ENCODE results near the gene RPL36.

Gene RPL36

DNA sequence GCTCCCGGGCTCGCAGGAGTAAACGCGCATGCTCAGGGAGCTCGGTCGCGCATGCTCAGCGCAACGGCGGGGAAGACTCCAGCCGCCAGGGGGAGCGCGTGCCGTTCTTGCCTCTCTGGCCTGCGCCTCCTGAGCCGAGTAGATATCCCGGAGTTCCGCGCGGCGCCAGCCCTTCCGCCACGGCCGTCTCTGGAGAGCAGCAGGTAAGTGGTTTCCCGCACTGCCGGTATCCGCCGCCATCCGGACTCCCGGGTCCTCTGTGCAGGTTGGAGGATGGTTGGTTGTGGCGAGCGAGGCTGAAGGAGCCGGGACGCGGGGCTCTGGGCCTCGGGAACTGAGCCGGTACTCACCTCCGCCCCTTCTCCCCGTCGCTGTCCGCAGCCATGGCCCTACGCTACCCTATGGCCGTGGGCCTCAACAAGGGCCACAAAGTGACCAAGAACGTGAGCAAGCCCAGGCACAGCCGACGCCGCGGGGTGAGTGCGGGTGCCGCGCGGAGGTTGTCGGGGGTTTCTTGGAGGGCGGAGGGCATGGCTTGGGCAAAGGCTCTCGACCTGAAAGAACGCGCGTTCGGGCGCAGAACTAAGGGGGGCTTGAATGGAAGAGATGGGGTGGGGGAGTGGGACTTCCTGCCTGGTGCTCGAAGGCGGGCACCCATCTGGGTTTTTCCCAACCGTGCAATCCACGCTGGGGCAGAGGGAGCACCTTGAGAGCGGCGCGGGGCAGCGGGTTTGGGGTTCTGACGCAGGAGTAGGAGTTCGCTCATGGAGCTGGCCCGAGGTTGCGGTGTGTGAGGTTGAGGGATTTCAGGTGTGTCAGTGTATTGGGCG, at the start of gene RPL36:
Gene RPL36 (plus strand): TSS at position 171 of the 830 bp plus-strand sequence. CDS start 213 bp downstream, at position 384.
- TF ChIP-seq, protein P1, sequence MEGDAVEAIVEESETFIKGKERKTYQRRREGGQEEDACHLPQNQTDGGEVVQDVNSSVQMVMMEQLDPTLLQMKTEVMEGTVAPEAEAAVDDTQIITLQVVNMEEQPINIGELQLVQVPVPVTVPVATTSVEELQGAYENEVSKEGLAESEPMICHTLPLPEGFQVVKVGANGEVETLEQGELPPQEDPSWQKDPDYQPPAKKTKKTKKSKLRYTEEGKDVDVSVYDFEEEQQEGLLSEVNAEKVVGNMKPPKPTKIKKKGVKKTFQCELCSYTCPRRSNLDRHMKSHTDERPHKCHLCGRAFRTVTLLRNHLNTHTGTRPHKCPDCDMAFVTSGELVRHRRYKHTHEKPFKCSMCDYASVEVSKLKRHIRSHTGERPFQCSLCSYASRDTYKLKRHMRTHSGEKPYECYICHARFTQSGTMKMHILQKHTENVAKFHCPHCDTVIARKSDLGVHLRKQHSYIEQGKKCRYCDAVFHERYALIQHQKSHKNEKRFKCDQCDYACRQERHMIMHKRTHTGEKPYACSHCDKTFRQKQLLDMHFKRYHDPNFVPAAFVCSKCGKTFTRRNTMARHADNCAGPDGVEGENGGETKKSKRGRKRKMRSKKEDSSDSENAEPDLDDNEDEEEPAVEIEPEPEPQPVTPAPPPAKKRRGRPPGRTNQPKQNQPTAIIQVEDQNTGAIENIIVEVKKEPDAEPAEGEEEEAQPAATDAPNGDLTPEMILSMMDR (IDR thresholded peaks at IDR 0.05; ENCODE audit: low read depth, low read length), result peak; percentile 99
- DNase-seq (ENCODE audit: low read depth, low spot score), result peak; percentile 97

DNA sequence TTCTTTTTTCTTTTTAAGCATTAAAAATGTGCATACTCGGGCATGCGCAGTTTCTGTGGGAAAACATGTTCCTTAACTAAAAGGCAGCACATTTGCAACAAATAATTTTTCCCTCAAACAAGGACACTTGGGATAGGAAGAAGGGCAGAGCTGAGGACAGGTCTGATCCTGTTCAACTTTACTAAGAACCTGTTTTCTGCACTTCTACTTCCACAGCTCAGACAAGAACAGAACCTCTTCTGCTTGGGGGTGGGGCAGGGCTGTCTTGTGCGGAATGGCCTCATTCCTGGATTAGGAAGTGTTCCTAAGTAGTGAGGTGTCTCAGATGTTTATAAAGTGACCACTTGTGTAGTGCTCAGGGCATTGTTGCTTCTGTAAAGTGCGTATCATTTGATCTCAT, 48.9 kb upstream of the RPL36 start:
- no peak overlapping the region for H3K4me3 ChIP-seq (ENCODE audit: low read depth, low read length)
- in situ Hi-C loops (cut with HindIII; ENCODE audit: low sequenced_read_pairs), result no loop called here
- DNase-seq (ENCODE audit: low read depth, low spot score), result no peak
- TF ChIP-seq, protein P1 (IDR thresholded peaks at IDR 0.05; ENCODE audit: low read depth, low read length), result no peak

More for the DNA sequence above, at the start of gene RPL36:
- in situ Hi-C loops (cut with HindIII; ENCODE audit: low sequenced_read_pairs), result no loop called here
- H3K4me3 ChIP-seq (ENCODE audit: low read depth, low read length), result peak within 1 kb of the TSS; percentile 99

DNA sequence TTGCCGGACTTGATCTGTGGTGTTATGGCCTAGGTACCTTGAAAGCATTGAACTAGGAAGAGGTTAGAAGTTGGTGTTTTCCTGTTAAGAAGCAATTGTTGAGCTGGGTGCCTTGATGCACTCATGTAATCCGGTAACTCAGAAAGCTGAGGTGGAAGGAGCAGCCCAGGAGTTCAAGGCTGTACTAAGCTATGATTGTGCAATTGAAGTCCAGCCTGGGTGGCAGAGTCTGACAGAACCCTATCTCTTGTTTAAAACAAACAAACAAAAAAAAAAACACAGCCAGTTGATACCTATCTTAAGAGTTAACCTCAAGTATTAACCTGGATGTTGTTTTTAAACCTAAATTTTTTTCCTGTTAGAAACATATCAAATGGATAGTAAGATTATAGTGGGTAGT, 47.9 kb upstream of the RPL36 start:
- TF ChIP-seq, protein P1 (IDR thresholded peaks at IDR 0.05; ENCODE audit: low read depth, low read length), result no peak
- H3K4me3 ChIP-seq (ENCODE audit: low read depth, low read length), result no peak overlapping the region
- DNase-seq (ENCODE audit: low read depth, low spot score), result no peak
- in situ Hi-C loops (cut with HindIII; ENCODE audit: low sequenced_read_pairs), result no loop called here

GRCh38 chr19:5643060-5643459, 47.0 kb upstream of the RPL36 start:
- no peak for DNase-seq (ENCODE audit: low read depth, low spot score)
- TF ChIP-seq, protein P1 (IDR thresholded peaks at IDR 0.05; ENCODE audit: low read depth, low read length), result no peak
- H3K4me3 ChIP-seq (ENCODE audit: low read depth, low read length), result no peak overlapping the region
- in situ Hi-C loops (cut with HindIII; ENCODE audit: low sequenced_read_pairs), result no loop called here

- no peak for DNase-seq (ENCODE audit: low read depth, low spot score)
- in situ Hi-C loops (cut with HindIII; ENCODE audit: low sequenced_read_pairs), result no loop called here
- H3K4me3 ChIP-seq (ENCODE audit: low read depth, low read length), result no peak overlapping the region
- TF ChIP-seq, protein P1 (IDR thresholded peaks at IDR 0.05; ENCODE audit: low read depth, low read length), result no peak
These were observed 46.1 kb upstream of the RPL36 start for GRCh38 chr19:5644037-5644436.

DNA sequence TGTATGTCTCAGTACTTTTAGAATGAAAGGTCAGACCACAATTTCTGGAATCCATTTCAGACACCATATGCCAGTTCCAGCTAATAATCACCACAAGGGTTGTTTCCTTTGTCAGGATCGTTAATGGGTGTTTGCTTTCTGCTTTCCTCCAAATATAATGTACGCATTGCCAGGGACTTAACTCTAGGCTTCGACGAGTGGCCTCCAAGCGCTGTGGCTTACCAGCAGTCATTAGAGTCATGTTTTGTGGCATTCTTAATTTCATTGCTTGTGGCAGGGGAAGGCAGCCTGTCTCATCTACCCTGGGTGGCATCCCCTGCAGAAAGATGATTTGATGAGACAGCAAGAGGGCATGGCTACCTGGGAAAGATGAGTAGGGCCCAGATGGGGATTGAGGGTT, 44.7 kb upstream of the RPL36 start:
- H3K4me3 ChIP-seq (ENCODE audit: low read depth, low read length), result no peak overlapping the region
- in situ Hi-C loops (cut with HindIII; ENCODE audit: low sequenced_read_pairs), result no loop called here
- TF ChIP-seq, protein P1 (IDR thresholded peaks at IDR 0.05; ENCODE audit: low read depth, low read length), result no peak
- DNase-seq (ENCODE audit: low read depth, low spot score), result no peak
